HepG2 (cell line): ENCODE results near the gene URGCP. TPM values are rescaled to one million over a fixed set of nuclear protein-coding genes. Genes with fewer than 3 reads are reported as not detected.

ENCODE experiments used
- E2F1 ChIP-seq: sonication (generic); formaldehyde crosslinking; IDR thresholded peaks from 2 replicates; pipeline ENCODE4 v1.5.0; 2020; ENCODE audit warnings: missing genetic modification reagents
- JDP2 ChIP-seq: sonication (generic); formaldehyde crosslinking; IDR thresholded peaks from 2 replicates; pipeline ENCODE4 v1.8.1; 2022; ENCODE audit warnings: missing genetic modification reagents, borderline replicate concordance
- KDM4B ChIP-seq: sonication (generic); formaldehyde crosslinking; IDR thresholded peaks from 2 replicates; pipeline ENCODE4 v1.4.0; 2020; ENCODE audit warnings: missing genetic modification reagents
- MAFK ChIP-seq, 2 experiments: IDR thresholded peaks in 1 of 2; conservative IDR thresholded peaks in 1 of 2; 2 replicates each; pipeline ENCODE4 v1.6.1; 2011; ENCODE audit warnings: improper control_type of control experiment in 2 of 2, low read length in 2 of 2
- MED8 ChIP-seq: sonication (generic); formaldehyde crosslinking; IDR thresholded peaks from 2 replicates; pipeline ENCODE4 v1.8.1; 2023; ENCODE audit warnings: mild to moderate bottlenecking, missing genetic modification reagents; ENCODE audit not compliant: insufficient replicate concordance
- MIER2 ChIP-seq: IDR thresholded peaks from 2 replicates; pipeline ENCODE4 v1.6.1; 2016; ENCODE audit warnings: missing biosample characterization, missing genetic modification reagents
- MTA3 ChIP-seq: sonication (generic); formaldehyde crosslinking; IDR thresholded peaks from 2 replicates; pipeline ENCODE4 v1.4.0; 2020; ENCODE audit warnings: missing genetic modification reagents
- NFATC3 ChIP-seq: sonication (generic); formaldehyde crosslinking; IDR thresholded peaks from 2 replicates; pipeline ENCODE4 v1.5.1; 2020; ENCODE audit warnings: mild to moderate bottlenecking, missing genetic modification reagents
- PLRG1 ChIP-seq: fragments of 450-650 bp; conservative IDR thresholded peaks from 2 replicates; pipeline ENCODE4 v1.6.1; 2016
- RAD21 ChIP-seq: fragments of 450-650 bp; formaldehyde crosslinking; IDR thresholded peaks from 2 replicates; pipeline ENCODE4 v1.5.0; 2020; ENCODE audit warnings: mild to moderate bottlenecking
- SALL2 ChIP-seq: sonication (generic); formaldehyde crosslinking; IDR thresholded peaks from 2 replicates; pipeline ENCODE4 v1.8.1; 2023; ENCODE audit warnings: mild to moderate bottlenecking, missing genetic modification reagents, inconsistent platforms
- TFDP1 ChIP-seq: IDR thresholded peaks from 2 replicates; pipeline ENCODE4 v1.6.1; 2016; ENCODE audit warnings: missing compliant biosample characterization, missing genetic modification reagents, borderline replicate concordance
- THAP11 ChIP-seq: IDR thresholded peaks from 2 replicates; pipeline ENCODE4 v1.6.1; 2016; ENCODE audit warnings: missing biosample characterization, missing genetic modification reagents
- ZBTB39 ChIP-seq: sonication (generic); formaldehyde crosslinking; IDR thresholded peaks from 2 replicates; pipeline ENCODE4 v1.5.0; 2020; ENCODE audit warnings: missing genetic modification reagents
- ZNF382 ChIP-seq: sonication (generic); formaldehyde crosslinking; IDR thresholded peaks from 2 replicates; pipeline ENCODE4 v1.5.0; 2020; ENCODE audit warnings: missing genetic modification reagents, mild to moderate bottlenecking, borderline replicate concordance
- ZNF503 ChIP-seq: sonication (generic); formaldehyde crosslinking; IDR thresholded peaks from 2 replicates; pipeline ENCODE4 v1.4.0; 2020; ENCODE audit warnings: missing genetic modification reagents
- ZNF607 ChIP-seq: sonication (generic); formaldehyde crosslinking; IDR thresholded peaks from 2 replicates; pipeline ENCODE4 v1.5.1; 2020; ENCODE audit warnings: missing genetic modification reagents, mild to moderate bottlenecking, borderline replicate concordance
- ZNF691 ChIP-seq: sonication (generic); formaldehyde crosslinking; IDR thresholded peaks from 2 replicates; pipeline ENCODE4 v1.4.0; 2020; ENCODE audit warnings: missing genetic modification reagents, low read depth, mild to moderate bottlenecking, borderline replicate concordance
- ZNF800 ChIP-seq: sonication (generic); formaldehyde crosslinking; IDR thresholded peaks from 2 replicates; pipeline ENCODE4 v1.4.0; 2020; ENCODE audit warnings: missing genetic modification reagents
- polyA plus RNA-seq, 8 experiments: library from polyadenylated mRNA; depleted of rRNA in 3 of 8; stranded (reverse) in 7 of 8; unstranded in 1 of 8; fragments of >200 nt; fragmentation: Illumina TruSeq in 4 of 8; extraction: Trizol in 4 of 8; gene quantifications; 2 replicates each; pipeline versions ENCODE4 v1.2.1 to v1.2.3, GENCODE V29; 2011 to 2016; ENCODE audit warnings: low read depth in 4 of 8, missing spikeins in 1 of 8, mixed read lengths in 1 of 8; ENCODE audit not compliant: insufficient read depth in 1 of 8
- total RNA-seq, 5 experiments: library from RNA; depleted of rRNA; stranded (reverse); fragments of >200 nt; fragmentation: Illumina TruSeq; extraction: Trizol; gene quantifications; 2 replicates each; pipeline ENCODE4 v1.2.3, GENCODE V29; 2016; ENCODE audit warnings: low read depth in 1 of 5

Gene URGCP
- total and polyA plus RNA-seq, 2 of the 13 experiments (the other 11 are each of a cell fraction or from before 2014, with no cell fraction given), result 22.3 to 25.8 TPM

GRCh38 chr7:43905209-43905946 is 1.0 kb downstream of the URGCP start (continued):
- TF ChIP-seq TFDP1 (CRISPR knock-in tag), result no peak
- peak; percentile 69 for TF ChIP-seq THAP11 (CRISPR knock-in tag)
- TF ChIP-seq ZNF800, result no peak
- no peak for TF ChIP-seq NFATC3 (CRISPR knock-in tag)
- peak; percentile 76; the same call in 1 of the 2 replicates for TF ChIP-seq KDM4B (CRISPR knock-in tag)
- no peak for TF ChIP-seq SALL2
- no peak for TF ChIP-seq MED8
- peak; percentile 49; the same call in 1 of the 2 replicates for TF ChIP-seq ZNF607 (CRISPR knock-in tag)
- no peak for TF ChIP-seq ZBTB39 (CRISPR knock-in tag)
- TF ChIP-seq MIER2 (CRISPR knock-in tag), result 0 out of 2 replicates have a peak, but pooled peaks have one; percentile 51
- peak; percentile 12; the same call in 1 of the 2 replicates for TF ChIP-seq RAD21 (CRISPR knock-in tag)
- TF ChIP-seq JDP2 (CRISPR knock-in tag), result no peak
- no peak for TF ChIP-seq E2F1 (CRISPR knock-in tag)
- no peak for TF ChIP-seq MTA3 (CRISPR knock-in tag)
- TF ChIP-seq ZNF691 (CRISPR knock-in tag), result no peak
- peak; percentile 74; the same call in 1 of the 2 replicates for TF ChIP-seq ZNF503
- TF ChIP-seq ZNF382 (CRISPR knock-in tag), result no peak
- no peak for TF ChIP-seq PLRG1
- TF ChIP-seq MAFK (conservative IDR thresholded peaks at IDR 0.05 in 1 of 2, IDR thresholded peaks at IDR 0.05 in 1 of 2; ENCODE audit: low read length in 2 of 2), result no peak
